Stimulated activated CD8-positive, alpha-beta memory T cell treated with anti-CD3 and anti-CD28 coated beads, Interleukin-7, amount 100 ng/mL, for 24 hours (primary cell): ENCODE measurements around the gene GLRX5.
"Not testable (repeated sequence)": the region's sequence is repeated elsewhere in the genome, so short reads cannot be mapped to it uniquely, and the experiment has no call there.

Experiments
- DNase-seq: peaks from one replicate; pipeline ENCODE4 v3.0.0-alpha.2; 2020; ENCODE audit warnings: low read depth

The GLRX5 gene

DNA sequence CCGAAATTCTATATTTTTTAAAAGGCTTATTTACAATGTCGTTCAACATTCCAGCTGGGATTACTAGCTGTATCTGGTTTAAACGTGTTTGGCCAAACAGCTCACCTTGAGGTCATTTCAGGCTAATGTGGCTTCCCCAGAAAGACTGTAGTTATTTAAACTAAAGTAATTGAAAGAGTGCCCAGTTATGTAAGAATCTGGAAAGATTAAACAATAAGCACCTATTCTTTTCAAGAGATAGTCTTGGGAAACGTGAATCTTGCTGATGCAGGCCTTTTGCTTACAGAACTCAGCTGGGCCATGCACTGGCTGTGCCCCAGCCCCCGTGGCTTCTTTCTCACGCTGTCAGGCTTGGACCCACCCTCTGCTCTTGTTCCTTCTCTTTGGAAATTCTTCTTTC is 24.4 kb downstream of the GLRX5 start:
- no peak for DNase-seq

DNA sequence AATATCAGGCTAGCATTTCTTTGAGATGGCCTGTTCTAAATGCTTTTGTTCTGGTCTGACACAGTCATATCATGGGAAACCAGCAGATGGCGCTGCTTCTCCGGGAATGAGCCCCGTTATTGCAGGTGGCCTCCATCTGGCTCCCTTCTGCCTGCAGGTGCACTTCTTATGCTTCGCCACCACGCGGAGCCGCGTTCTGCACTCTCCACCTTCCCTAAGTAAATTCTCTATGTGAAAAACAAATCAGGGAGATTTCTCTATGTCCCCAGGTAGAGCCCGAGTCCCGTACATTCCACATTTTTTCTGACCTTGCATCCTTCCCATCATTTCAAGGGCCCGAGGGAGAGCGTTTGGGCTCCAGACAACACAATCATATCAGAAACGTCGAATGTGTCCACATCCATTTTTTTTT is 26.2 kb downstream of the GLRX5 start:
- peak; percentile 80 for DNase-seq

DNA sequence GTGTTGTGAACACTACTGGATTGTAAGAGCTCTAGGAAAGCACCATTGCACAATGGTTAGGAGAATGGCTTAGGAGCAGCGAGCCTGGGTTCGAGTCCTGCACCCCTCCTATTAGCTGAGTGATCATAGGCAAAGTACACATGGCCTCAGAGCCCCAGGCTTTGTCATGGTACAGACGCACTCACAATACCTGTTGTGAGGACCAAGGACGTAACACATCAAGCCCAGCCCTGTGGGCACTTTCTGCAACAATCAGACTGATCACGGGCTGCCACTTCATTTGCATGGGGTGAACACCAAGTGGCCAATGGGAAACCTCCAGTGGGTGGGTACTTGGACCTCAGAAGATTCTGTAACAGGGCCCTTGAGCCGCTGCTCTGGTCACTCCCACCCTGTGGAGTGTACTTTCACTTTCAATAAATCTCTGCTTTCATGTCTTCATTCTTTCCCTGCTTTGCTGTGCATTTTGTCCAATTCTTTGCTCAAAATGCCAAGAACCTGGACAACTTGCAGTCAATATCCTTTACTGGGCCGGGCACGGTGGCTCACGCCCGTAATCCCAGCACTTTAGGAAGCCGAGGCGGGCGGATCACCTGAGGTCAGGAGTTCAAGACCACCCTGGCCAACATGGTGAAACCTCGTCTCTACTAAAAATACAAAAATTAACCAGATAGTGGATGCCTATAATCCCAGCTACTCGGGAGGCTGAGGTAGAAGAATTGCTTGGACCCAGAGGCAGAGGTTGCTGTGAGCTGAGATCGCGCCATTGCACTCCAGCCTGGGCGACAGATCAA is 28.2 kb downstream of the GLRX5 start:
- DNase-seq = no peak

DNA sequence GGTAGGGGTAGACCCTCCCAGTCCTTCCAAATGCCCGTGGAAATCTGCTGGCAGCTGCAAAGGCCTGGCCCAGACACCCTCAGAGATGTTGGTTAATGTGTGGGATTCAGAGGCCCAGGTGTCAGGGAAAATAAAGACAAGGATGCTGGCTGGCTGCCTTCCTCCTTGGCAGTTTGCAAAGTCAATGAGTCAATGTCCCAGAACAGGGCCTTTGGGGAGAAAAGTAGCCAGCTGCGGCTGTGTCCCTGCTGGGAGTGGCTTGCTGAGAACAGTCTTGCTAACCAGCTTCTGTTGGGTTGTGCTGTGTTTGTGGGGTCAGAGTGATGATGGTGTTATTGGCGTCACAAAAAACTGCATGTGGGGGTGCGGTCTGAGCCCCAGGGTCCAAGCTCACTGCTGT is 29.2 kb downstream of the GLRX5 start:
- DNase-seq = no peak

DNA sequence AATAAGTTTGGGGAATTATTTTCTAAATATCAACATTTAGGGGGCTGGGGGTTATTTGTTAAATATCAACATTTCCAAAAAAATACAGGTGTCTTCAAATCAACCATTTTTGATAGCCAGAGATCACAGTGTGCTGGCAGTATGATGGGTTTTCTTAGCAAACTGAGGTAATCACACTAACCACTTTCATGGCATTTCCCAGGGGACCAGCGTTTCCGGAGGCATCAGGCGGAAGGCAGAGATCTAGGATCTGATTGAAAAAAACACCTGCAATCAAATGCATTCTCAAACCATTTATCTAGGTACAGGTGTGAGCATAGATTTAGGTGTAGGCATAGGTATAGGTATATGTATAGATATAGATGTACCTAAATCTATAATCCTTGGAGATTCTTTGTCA is 34.6 kb downstream of the GLRX5 start:
- no peak for DNase-seq

DNA sequence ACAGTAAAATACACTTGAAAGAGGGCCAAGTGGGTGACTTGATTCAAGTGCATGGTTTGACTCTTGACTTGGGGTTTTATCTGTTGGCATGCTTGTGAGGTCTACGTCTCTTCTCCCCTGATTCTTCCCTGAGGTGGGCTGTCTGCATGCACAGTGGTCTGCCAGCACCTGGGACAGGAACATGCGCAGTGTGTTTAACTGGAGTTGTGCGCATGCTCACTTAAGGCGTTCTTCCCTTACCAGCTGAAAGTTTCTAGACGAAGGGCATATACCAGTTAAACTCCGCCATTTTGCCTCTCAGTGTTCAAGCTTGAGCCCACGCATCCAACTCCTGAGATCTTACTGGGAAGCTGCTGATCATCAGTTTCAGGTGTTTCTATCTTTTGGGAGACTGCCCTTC is 38.5 kb downstream of the GLRX5 start:
- no peak for DNase-seq

DNA sequence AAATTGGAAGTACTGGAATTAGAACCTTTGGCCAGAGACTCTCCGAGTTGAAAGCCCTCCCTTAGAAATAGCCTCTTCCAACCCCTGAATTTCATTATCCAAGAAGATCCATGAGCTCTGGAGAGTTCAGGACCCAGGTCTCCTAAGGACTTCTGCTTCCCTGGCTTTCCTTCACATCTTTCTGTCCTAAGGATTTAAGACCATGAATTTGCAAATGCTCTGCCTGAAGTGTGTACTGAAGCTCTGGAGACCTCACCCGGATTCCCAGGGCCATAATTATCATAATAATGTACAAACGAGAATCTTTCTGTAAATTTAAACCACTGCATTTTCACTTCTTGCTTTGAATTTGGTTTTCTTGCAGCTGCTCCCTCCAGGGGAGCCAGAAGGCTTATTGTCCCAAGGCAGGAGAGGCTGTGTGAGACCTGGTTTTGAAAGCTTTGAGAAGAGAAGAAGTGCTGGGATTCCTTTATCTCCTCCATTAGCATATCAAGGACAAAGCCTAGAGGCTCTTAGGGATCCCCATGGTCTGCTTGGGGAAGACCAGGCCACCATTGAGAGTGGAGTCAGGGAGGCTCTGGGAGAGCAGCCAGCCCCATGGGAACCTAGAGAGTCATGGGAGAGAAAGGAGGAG is 41.1 kb downstream of the GLRX5 start:
- no peak for DNase-seq

DNA sequence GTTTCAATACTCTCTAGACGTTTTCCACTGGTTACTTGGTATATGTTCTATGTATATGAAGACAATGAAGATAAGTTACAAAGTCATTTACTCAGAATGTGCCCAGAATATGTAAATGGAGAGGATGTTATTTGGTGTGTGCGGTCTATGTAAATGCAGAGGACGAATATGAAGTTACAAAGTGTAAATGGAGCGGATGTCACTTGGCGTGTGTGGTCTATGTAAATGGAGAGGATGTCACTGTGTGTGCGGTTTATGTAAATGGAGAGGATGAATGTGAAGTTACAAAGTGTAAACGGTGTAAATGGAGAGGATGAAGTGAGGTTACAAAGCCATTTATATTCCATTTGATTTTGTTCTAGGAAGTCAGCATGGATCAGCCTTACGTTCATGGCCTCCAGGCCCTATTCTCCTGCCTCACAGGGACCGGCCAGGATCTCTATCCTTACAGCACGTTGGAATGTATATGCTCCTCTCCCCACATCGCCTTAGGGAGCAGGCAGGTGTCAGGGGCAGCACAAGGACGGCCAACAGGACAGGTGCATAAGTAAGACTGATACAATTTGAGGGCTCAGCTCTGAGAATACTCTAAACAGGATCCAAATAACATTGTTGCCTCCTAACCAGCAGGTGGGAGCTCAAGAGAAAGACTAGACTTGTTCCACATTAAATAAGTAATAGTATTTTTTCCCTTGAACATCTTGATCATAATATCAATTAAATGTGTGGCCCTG is 42.4 kb downstream of the GLRX5 start:
- DNase-seq = no peak

DNA sequence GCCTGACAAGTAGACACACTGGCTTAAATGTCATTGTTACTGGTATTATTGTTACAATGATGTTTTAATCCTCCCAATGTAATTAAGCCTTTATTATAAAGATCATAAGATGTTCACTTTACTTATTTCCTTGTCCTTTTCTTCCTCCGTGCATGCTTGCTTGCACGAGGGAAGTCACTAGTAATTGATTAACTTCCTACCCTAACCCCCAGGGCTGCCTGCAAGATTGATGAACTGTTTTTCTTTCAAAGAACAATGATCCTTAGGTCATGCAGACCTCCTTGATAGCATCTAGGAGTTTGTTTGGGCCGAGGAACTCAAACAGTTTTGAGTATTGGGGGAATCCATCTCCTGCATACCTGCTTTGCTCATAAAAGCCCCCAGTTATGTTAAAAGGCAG is 43.0 kb downstream of the GLRX5 start:
- DNase-seq = no peak

DNA sequence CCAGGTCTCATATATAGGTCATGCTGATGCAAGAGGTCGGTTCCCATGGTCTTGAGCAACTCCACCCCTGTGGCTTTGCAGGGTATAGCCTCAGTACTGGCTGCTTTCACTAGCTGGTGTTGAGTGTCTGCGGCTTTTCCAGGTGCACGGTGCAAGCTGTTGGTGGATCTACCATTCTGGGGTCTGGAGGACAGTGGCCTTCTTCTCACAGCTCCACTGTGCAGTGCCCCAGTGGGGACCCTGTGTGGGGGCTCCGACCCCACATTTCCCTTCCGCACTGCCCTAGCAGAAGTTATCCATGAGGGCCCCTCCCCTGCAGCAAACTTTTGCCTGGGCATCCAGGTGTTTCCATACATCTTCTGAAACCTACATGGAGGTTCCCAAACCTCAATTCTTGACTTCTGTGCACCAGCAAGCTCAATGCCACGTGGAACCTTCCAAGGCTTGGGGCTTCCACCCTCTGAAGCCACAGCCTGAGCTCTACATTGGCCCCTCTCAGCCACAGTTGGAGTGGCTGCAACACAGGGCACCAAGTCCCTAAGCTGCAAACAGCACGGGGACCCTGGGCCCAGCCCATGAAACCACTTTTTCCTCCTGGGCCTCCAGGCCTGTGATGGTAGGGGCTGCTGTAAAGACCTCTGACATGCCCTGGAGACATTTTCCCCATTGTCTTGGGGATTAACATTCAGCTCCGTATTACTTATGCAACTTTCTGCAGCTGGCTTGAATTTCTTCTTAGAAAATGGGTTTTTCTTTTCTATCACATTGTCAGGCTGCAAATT is 49.2 kb downstream of the GLRX5 start:
- not testable (repeated sequence) for DNase-seq

DNA sequence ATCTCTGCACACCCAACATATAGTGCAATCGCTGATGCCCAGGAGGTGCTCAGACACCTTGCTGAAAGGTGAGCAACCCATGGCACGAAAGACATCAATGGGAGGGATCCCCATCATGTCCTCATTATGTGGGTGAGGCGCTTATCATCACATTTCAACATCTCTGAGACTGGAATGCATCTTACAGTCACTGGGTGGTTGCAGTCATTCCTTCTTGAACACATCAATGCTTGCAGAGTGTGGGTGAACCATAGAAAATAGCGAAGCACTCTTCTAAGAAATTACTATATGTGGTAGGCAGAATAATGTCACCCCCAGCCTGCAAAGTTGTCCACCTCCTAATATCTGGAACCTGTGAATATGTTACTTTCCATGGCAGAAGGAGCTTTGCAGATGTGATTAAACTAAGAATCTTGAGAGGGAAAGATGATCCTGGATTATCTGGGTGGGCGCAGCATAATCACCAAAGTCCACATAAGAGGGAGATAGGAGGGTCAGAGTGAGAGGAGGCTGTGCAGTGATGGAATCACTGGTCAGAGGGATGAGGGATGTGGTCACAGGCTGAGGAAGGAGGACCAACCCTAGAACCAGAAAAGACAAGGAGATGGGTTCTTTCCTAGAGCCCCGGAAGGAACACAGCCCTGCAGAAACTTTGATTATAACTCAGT is 51.2 kb downstream of the GLRX5 start:
- no peak for DNase-seq

DNA sequence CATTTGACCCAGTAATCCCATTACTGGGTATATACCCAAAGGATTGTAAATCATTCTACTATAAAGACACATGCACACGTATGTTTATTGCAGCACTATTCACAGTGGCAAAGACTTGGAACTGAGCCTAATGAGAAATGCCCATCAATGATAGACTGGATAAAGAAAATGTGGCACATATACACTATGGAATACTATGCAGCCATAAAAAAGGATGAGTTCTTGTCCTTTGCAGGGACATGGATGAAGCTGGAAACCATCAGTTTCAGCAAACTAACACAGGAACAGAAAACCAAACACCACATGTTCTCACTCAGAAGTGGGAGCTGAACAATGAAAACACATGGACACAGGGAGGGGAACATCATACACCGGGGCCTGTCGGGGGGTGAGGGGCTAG is 56.3 kb downstream of the GLRX5 start:
- not testable (repeated sequence) for DNase-seq
